Thymus (tissue), 11 donors: Measurements from ENCODE around the gene IL1R2. TPM values are rescaled to one million over a fixed set of nuclear protein-coding genes. Genes with fewer than 3 reads are reported as not detected.
"Not testable (repeated sequence)": the region's sequence is repeated elsewhere in the genome, so short reads cannot be mapped to it uniquely, and the experiment has no call there.

Experiments
- DNase-seq, 9 donors: peaks; one replicate each; pipeline ENCODE4 v3.0.0-alpha.2; 2013; ENCODE audit warnings: low spot score in 9 of 9, low read depth in 6 of 9, missing footprints in 1 of 9
- H3K27ac ChIP-seq, 2 donors: one replicate each; pipeline ENCODE4 v1.5.1; 2013; ENCODE audit warnings: control low read depth in 1 of 2, low read depth in 1 of 2, low read length in 1 of 2, mild to moderate bottlenecking in 1 of 2, moderate library complexity in 1 of 2
- H3K27me3 ChIP-seq, 2 donors: one replicate each; pipeline ENCODE4 v1.5.1; 2013; ENCODE audit warnings: low read length in 1 of 2; ENCODE audit not compliant: control insufficient read depth in 2 of 2, insufficient read depth in 1 of 2
- H3K36me3 ChIP-seq, 2 donors: one replicate each; pipeline ENCODE4 v1.5.1; 2013; ENCODE audit warnings: low read length in 1 of 2, mild to moderate bottlenecking in 1 of 2, moderate library complexity in 1 of 2; ENCODE audit not compliant: control insufficient read depth in 2 of 2, insufficient read depth in 2 of 2
- H3K4me1 ChIP-seq, 2 donors: one replicate each; pipeline ENCODE4 v1.5.1; 2013; ENCODE audit warnings: low read length in 2 of 2; ENCODE audit not compliant: control insufficient read depth in 2 of 2, insufficient read depth in 2 of 2
- H3K4me3 ChIP-seq, 2 donors: one replicate each; pipeline ENCODE4 v1.5.1; 2013; ENCODE audit warnings: low read length in 2 of 2, control low read depth in 1 of 2, mild to moderate bottlenecking in 1 of 2
- H3K9me3 ChIP-seq, 2 donors: one replicate each; pipeline ENCODE4 v1.5.1; 2013; ENCODE audit warnings: low read length in 1 of 2, mild to moderate bottlenecking in 1 of 2; ENCODE audit not compliant: control insufficient read depth in 2 of 2, insufficient read depth in 1 of 2
- WGBS: extraction: QIAGEN DNeasy Blood & Tissue Kit; methylation state at CpG from one replicate; pipeline ENCODE4 v1.1.7; 2013; 5-methylcytosine and 5-hydroxymethylcytosine counted together
- polyA plus RNA-seq: library from polyadenylated mRNA; stranded (reverse); fragments of 200-250 nt; gene quantifications from one replicate; pipeline ENCODE4 v1.2.3, GENCODE V29; 2013
- total RNA-seq: library from RNA; stranded (reverse); fragments of 120-200 nt; gene quantifications from one replicate; pipeline ENCODE4 v1.2.4, GENCODE V29; 2013
- donor health status: healthy.

Gene IL1R2
- total and polyA plus RNA-seq, 2 donors: 4.9 to 67.3 TPM

GRCh38 chr2:102000813-102001766 lies 9.3 kb downstream of the IL1R2 start:
- Histone ChIP-seq H3K4me3 (no peak overlapping the region), H3K27me3 (no peaks in the 10 kb centered on the region), H3K27ac (no peak overlapping the region), H3K9me3 (no peaks in the 10 kb centered on the region), H3K36me3 (no peaks in the 10 kb centered on the region), H3K4me1 (peaks cover 0 to 2% of the 10 kb centered on the region in 2 donors)
- 96% methylated on average over 7 of the region's 7 CpGs for WGBS
- no peak for DNase-seq

- no peaks in the 10 kb centered on the region for H3K9me3 ChIP-seq
- 96% methylated on average over 4 of the region's 4 CpGs for WGBS
- H3K27ac ChIP-seq: no peak overlapping the region
- DNase-seq: no peak
- H3K4me3 ChIP-seq: no peak overlapping the region
- H3K36me3 ChIP-seq: no peaks in the 10 kb centered on the region
- H3K4me1 ChIP-seq: peaks cover 0 to 2% of the 10 kb centered on the region in 2 donors
- no peaks in the 10 kb centered on the region for H3K27me3 ChIP-seq
These were observed 10.0 kb downstream of the IL1R2 start for GRCh38 chr2:102001767-102002142.

GRCh38 chr2:102002228-102002627 lies 10.5 kb downstream of the IL1R2 start:
- H3K27ac ChIP-seq: no peak overlapping the region
- 75% methylated on average over 3 of the region's 3 CpGs for WGBS
- H3K4me3 ChIP-seq: no peak overlapping the region
- no peaks in the 10 kb centered on the region for H3K9me3 ChIP-seq
- H3K4me1 ChIP-seq: peaks cover 0 to 2% of the 10 kb centered on the region in 2 donors
- H3K36me3 ChIP-seq: no peaks in the 10 kb centered on the region
- no peak for DNase-seq
- H3K27me3 ChIP-seq: no peaks in the 10 kb centered on the region

GRCh38 chr2:102002909-102003308 lies 11.1 kb downstream of the IL1R2 start:
- not testable (repeated sequence) for H3K4me1 ChIP-seq, H3K27ac ChIP-seq, DNase-seq, H3K9me3 ChIP-seq, H3K4me3 ChIP-seq, H3K27me3 ChIP-seq, H3K36me3 ChIP-seq
- WGBS: 100% methylated on average over 3 of the region's 3 CpGs

GRCh38 chr2:102003696-102004095 lies 11.9 kb downstream of the IL1R2 start:
- peaks cover 0 to 2% of the 10 kb centered on the region in 2 donors for H3K4me1 ChIP-seq
- H3K4me3 ChIP-seq: no peak overlapping the region
- DNase-seq: no peak
- no peaks in the 10 kb centered on the region for H3K9me3 ChIP-seq
- no peaks in the 10 kb centered on the region for H3K36me3 ChIP-seq
- 93% methylated on average over 3 of the region's 3 CpGs for WGBS
- H3K27me3 ChIP-seq: no peaks in the 10 kb centered on the region
- H3K27ac ChIP-seq: no peak overlapping the region

GRCh38 chr2:102004581-102004980 lies 12.8 kb downstream of the IL1R2 start:
- Histone ChIP-seq H3K9me3 (no peaks in the 10 kb centered on the region), H3K4me1 (peaks cover 0 to 2% of the 10 kb centered on the region in 2 donors), H3K36me3 (no peaks in the 10 kb centered on the region), H3K4me3 (no peak overlapping the region), H3K27ac (no peak overlapping the region), H3K27me3 (no peaks in the 10 kb centered on the region)
- no peak for DNase-seq
- WGBS: 50% methylated on average over 2 of the region's 2 CpGs

GRCh38 chr2:102005449-102005848 lies 13.7 kb downstream of the IL1R2 start:
- no peaks in the 10 kb centered on the region for H3K27me3 ChIP-seq
- 98% methylated on average over 4 of the region's 4 CpGs for WGBS
- no peak for DNase-seq
- H3K27ac ChIP-seq: no peak overlapping the region
- H3K4me3 ChIP-seq: no peak overlapping the region
- H3K9me3 ChIP-seq: no peaks in the 10 kb centered on the region
- H3K4me1 ChIP-seq: peaks cover 0 to 2% of the 10 kb centered on the region in 2 donors
- no peaks in the 10 kb centered on the region for H3K36me3 ChIP-seq

- WGBS: 68% methylated on average over 15 of the region's 15 CpGs
- H3K36me3 ChIP-seq: no peaks in the 10 kb centered on the region
- DNase-seq: peak in 6 of 9 donors; percentile 21 to 64 (median 34)
- no peaks in the 10 kb centered on the region for H3K27me3 ChIP-seq
- H3K27ac ChIP-seq: no peak overlapping the region
- H3K9me3 ChIP-seq: no peaks in the 10 kb centered on the region
- peaks cover 0 to 2% of the 10 kb centered on the region in 2 donors for H3K4me1 ChIP-seq
- no peak overlapping the region for H3K4me3 ChIP-seq
These were observed 14.5 kb downstream of the IL1R2 start for GRCh38 chr2:102005989-102006885.

GRCh38 chr2:102006886-102007278 lies 15.1 kb downstream of the IL1R2 start:
- H3K27ac ChIP-seq: no peak overlapping the region
- no peaks in the 10 kb centered on the region for H3K27me3 ChIP-seq
- no peak for DNase-seq
- H3K9me3 ChIP-seq: no peaks in the 10 kb centered on the region
- 92% methylated on average over 11 of the region's 11 CpGs for WGBS
- H3K36me3 ChIP-seq: no peaks in the 10 kb centered on the region
- H3K4me3 ChIP-seq: no peak overlapping the region
- peaks cover 0 to 2% of the 10 kb centered on the region in 2 donors for H3K4me1 ChIP-seq
